ENCODE results near the gene ABLIM3. TPM values are rescaled to one million over a fixed set of nuclear protein-coding genes. Genes with fewer than 3 reads are reported as not detected.

Gene ABLIM3
- total and polyA plus RNA-seq, 2 of the 13 experiments (the other 11 are each of a cell fraction or from before 2014, with no cell fraction given): 0.53 to 6.3 TPM

DNA sequence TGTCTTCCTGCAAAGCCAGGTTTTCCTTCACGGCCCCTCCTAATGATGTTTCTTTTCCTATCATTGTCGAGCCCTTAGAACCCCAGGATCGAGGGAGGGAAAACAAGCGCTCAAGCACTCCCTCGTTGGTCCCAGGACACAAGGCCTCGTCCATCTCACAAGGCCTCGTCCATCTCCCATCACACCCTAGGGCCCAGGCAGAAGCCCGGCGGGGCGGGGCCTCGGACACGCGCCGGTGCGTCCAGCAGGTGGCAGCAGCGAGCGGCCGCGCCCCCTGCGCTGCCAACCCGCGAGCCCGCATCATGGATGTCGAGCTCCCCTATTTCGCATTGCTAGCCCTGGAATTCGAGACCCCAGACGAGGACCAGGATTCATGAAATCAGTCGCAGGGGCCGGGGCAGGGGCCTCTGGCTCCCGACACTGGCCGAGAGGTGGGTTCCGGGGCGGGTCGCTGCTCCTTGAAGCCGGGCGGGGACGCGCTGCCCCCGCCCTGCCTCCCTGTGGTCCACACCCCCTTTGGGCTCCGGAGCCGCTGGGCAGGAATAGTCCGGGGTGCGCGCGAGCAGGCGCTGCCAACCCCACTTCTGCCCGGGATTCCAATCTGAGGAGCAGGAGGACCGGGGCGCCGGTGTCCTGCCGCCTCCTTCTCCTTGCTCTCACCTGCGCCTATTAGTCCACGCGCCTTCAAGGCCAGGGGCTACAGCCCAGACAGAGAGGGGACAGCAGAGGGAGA, at the start of gene ABLIM3 (continued):
- no peak for TF ChIP-seq PRMT3 (CRISPR knock-in tag; IDR thresholded peaks at IDR 0.05; ENCODE audit: borderline replicate concordance, low read depth)
- TF ChIP-seq ZNF816 (CRISPR knock-in tag; IDR thresholded peaks at IDR 0.05; ENCODE audit: borderline replicate concordance): no peak
- TF ChIP-seq PITX1 (CRISPR knock-in tag; IDR thresholded peaks at IDR 0.05): no peak
- TF ChIP-seq, protein P1, sequence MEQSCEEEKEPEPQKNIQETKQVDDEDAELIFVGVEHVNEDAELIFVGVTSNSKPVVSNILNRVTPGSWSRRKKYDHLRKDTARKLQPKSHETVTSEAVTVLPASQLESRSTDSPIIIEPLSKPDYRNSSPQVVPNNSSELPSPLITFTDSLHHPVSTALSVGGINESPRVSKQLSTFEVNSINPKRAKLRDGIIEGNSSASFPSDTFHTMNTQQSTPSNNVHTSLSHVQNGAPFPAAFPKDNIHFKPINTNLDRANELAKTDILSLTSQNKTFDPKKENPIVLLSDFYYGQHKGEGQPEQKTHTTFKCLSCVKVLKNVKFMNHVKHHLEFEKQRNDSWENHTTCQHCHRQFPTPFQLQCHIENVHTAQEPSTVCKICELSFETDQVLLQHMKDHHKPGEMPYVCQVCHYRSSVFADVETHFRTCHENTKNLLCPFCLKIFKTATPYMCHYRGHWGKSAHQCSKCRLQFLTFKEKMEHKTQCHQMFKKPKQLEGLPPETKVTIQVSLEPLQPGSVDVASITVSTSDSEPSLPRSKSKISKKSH (CRISPR knock-in tag; IDR thresholded peaks at IDR 0.05; ENCODE audit: borderline replicate concordance): peak; percentile 70; the same call in 1 of the 2 replicates
- TF ChIP-seq, protein P2, sequence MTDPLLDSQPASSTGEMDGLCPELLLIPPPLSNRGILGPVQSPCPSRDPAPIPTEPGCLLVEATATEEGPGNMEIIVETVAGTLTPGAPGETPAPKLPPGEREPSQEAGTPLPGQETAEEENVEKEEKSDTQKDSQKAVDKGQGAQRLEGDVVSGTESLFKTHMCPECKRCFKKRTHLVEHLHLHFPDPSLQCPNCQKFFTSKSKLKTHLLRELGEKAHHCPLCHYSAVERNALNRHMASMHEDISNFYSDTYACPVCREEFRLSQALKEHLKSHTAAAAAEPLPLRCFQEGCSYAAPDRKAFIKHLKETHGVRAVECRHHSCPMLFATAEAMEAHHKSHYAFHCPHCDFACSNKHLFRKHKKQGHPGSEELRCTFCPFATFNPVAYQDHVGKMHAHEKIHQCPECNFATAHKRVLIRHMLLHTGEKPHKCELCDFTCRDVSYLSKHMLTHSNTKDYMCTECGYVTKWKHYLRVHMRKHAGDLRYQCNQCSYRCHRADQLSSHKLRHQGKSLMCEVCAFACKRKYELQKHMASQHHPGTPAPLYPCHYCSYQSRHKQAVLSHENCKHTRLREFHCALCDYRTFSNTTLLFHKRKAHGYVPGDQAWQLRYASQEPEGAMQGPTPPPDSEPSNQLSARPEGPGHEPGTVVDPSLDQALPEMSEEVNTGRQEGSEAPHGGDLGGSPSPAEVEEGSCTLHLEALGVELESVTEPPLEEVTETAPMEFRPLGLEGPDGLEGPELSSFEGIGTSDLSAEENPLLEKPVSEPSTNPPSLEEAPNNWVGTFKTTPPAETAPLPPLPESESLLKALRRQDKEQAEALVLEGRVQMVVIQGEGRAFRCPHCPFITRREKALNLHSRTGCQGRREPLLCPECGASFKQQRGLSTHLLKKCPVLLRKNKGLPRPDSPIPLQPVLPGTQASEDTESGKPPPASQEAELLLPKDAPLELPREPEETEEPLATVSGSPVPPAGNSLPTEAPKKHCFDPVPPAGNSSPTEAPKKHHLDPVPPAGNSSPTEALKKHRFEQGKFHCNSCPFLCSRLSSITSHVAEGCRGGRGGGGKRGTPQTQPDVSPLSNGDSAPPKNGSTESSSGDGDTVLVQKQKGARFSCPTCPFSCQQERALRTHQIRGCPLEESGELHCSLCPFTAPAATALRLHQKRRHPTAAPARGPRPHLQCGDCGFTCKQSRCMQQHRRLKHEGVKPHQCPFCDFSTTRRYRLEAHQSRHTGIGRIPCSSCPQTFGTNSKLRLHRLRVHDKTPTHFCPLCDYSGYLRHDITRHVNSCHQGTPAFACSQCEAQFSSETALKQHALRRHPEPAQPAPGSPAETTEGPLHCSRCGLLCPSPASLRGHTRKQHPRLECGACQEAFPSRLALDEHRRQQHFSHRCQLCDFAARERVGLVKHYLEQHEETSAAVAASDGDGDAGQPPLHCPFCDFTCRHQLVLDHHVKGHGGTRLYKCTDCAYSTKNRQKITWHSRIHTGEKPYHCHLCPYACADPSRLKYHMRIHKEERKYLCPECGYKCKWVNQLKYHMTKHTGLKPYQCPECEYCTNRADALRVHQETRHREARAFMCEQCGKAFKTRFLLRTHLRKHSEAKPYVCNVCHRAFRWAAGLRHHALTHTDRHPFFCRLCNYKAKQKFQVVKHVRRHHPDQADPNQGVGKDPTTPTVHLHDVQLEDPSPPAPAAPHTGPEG (CRISPR knock-in tag; IDR thresholded peaks at IDR 0.05): 0 out of 2 replicates have a peak, but pooled peaks have one; percentile 32
- TF ChIP-seq ZNF337 (CRISPR knock-in tag; IDR thresholded peaks at IDR 0.05; ENCODE audit: borderline replicate concordance, low read depth): no peak
- TF ChIP-seq MAFK (conservative IDR thresholded peaks at IDR 0.05 in 1 of 2, IDR thresholded peaks at IDR 0.05 in 1 of 2; ENCODE audit: low read length in 2 of 2): no peak
- TF ChIP-seq RFXAP (CRISPR knock-in tag; IDR thresholded peaks at IDR 0.05; ENCODE audit: borderline replicate concordance): peak; percentile 44; the same call in 1 of the 2 replicates
- no peak for TF ChIP-seq PHF8 (CRISPR knock-in tag; IDR thresholded peaks at IDR 0.05)
- TF ChIP-seq, protein P3, sequence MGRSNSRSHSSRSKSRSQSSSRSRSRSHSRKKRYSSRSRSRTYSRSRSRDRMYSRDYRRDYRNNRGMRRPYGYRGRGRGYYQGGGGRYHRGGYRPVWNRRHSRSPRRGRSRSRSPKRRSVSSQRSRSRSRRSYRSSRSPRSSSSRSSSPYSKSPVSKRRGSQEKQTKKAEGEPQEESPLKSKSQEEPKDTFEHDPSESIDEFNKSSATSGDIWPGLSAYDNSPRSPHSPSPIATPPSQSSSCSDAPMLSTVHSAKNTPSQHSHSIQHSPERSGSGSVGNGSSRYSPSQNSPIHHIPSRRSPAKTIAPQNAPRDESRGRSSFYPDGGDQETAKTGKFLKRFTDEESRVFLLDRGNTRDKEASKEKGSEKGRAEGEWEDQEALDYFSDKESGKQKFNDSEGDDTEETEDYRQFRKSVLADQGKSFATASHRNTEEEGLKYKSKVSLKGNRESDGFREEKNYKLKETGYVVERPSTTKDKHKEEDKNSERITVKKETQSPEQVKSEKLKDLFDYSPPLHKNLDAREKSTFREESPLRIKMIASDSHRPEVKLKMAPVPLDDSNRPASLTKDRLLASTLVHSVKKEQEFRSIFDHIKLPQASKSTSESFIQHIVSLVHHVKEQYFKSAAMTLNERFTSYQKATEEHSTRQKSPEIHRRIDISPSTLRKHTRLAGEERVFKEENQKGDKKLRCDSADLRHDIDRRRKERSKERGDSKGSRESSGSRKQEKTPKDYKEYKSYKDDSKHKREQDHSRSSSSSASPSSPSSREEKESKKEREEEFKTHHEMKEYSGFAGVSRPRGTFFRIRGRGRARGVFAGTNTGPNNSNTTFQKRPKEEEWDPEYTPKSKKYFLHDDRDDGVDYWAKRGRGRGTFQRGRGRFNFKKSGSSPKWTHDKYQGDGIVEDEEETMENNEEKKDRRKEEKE (IDR thresholded peaks at IDR 0.05): no peak
- 0 out of 2 replicates have a peak, but pooled peaks have one; percentile 73 for TF ChIP-seq ZNF451 (CRISPR knock-in tag; IDR thresholded peaks at IDR 0.05)
- peak; percentile 73; the same call in 1 of the 2 replicates for TF ChIP-seq KDM3A (CRISPR knock-in tag; IDR thresholded peaks at IDR 0.05; ENCODE audit: low read depth)
- TF ChIP-seq ARID2 (CRISPR knock-in tag; IDR thresholded peaks at IDR 0.05; ENCODE audit: borderline replicate concordance): no peak
- TF ChIP-seq, protein P4, sequence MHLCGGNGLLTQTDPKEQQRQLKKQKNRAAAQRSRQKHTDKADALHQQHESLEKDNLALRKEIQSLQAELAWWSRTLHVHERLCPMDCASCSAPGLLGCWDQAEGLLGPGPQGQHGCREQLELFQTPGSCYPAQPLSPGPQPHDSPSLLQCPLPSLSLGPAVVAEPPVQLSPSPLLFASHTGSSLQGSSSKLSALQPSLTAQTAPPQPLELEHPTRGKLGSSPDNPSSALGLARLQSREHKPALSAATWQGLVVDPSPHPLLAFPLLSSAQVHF (CRISPR knock-in tag; IDR thresholded peaks at IDR 0.05): 0 out of 2 replicates have a peak, but pooled peaks have one; percentile 18
- peak; percentile 63; the same call in 1 of the 2 replicates for TF ChIP-seq MEIS2 (CRISPR knock-in tag; IDR thresholded peaks at IDR 0.05)
